GM21390 (cell line): ENCODE results near the gene ZDHHC11B.
"Not testable (repeated sequence)": the region's sequence is repeated elsewhere in the genome, so short reads cannot be mapped to it uniquely, and the experiment has no call there.

Experiments used
- ATAC-seq: cut with Tn5 transposase; IDR thresholded peaks from one replicate; pipeline ENCODE4 v1.9.1; 2021; ENCODE audit not compliant: unreplicated experiment

Gene ZDHHC11B, protein sequence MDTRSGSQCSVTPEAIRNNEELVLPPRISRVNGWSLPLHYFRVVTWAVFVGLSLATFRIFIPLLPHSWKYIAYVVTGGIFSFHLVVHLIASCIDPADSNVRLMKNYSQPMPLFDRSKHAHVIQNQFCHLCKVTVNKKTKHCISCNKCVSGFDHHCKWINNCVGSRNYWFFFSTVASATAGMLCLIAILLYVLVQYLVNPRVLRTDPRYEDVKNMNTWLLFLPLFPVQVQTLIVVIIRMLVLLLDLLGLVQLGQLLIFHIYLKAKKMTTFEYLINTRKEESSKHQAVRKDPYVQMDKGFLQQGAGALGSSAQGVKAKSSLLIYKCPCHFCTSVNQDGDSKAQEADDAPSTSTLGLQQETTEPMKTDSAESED

GRCh38 chr5:784428-785177, at the start of gene ZDHHC11B:
TSS of gene ZDHHC11B (minus strand) at chr5:784729. CDS start at chr5:766919, 17,810 bp downstream.
- peak; percentile 67 for ATAC-seq

DNA sequence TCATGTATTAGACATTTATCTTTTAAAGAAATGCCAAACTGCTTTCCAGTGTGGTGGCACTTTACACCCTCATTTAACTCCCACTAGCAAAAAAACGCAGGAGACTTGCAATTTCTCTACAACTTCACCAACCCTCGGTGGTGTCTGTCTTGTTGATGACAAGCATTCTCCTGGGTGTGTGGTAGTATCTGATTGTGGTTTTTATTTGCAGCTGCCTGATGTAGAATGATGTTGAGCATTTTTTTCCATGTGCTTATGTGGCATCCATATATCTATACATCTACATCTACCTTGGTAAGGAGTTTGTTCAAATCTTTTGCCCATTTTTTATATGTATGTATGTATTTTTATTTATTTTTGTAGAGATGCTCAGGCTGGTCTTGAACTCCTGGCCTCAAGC, 49.5 kb upstream of the ZDHHC11B start:
- not testable (repeated sequence) for ATAC-seq

DNA sequence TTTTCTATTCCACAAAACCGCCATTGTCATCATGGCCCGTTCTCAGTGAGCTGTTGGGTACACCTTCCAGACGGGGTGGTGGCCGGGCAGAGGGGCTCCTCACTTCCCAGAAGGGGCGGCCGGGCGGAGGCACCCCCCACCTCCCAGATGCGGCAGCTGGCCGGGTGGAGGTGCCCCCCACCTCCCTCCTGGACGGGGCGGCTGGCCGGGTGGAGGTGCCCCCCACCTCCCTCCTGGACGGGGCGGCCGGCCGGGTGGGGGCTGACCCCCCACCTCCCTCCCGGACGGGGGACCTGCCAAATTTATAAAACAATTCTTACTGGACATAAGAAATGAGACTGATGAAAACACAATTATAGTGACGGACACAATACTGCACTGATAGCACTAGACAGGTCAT, 43.7 kb upstream of the ZDHHC11B start:
- ATAC-seq: not testable (repeated sequence)

GRCh38 chr5:825544-825943, 41.0 kb upstream of the ZDHHC11B start:
- ATAC-seq: not testable (repeated sequence)

DNA sequence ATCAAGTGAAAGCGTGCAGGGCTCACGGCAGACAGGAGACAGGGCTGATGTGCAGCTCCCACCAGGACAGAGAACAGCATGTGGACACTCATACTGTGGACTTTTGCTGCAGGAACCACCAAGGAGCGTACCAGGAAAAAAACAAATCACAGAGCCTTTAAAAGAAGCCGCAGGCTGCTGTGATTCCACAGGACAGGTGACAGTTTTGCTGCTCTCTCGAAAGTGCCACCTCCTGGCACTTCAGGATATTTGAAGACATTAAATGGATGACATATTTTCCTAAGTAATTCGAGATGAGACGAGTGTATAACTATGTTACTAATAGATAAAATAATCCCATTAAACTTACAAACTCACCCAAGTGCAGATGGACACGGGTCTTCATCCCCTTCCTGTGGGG, 37.0 kb upstream of the ZDHHC11B start:
- ATAC-seq: no peak

DNA sequence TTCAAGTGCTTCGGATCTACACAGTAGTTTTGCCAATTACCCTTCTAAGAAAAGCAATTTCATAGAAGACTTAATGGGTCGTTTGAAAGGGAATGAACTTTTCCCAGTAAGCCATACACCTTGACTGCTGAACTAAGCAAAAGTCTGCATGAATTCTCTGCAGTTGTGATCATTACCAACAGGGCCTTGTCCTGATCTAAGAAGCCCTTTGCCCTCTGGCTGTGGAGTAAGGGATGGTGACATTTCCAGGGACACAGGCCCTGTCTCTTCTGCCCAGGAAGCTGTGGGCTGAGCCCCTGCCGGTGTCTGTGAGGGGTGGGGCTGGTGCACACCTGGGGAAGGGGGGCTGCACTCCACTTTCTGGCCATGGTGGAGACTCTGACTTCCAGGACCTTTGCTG, 35.7 kb upstream of the ZDHHC11B start:
- ATAC-seq: no peak

GRCh38 chr5:819078-819477, 34.5 kb upstream of the ZDHHC11B start:
- ATAC-seq: no peak

- no peak for ATAC-seq
These were observed 31.6 kb upstream of the ZDHHC11B start for GRCh38 chr5:816176-816575.

- ATAC-seq: no peak
These were observed 30.9 kb upstream of the ZDHHC11B start for GRCh38 chr5:815449-815848.

- not testable (repeated sequence) for ATAC-seq
These were observed 29.0 kb upstream of the ZDHHC11B start for GRCh38 chr5:813575-813974.

DNA sequence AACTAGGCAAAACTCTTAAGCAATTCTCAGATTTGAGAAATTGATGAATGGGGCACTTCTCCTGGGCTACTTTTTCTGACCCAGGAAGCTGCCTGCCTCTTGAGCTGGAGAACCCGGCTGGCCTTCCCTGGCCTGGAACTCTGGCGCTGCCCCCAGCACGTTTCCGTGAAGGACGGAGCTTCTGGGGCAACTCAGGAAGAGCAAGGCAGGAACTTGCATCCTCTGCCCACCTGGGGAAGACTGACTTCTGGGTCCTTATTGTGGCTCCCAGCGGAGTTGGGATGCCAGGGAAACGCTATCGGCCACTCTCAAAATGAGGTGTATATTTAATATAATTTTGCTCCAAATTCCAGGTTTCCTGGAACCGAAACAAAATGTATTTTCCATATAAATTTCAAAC, 26.9 kb upstream of the ZDHHC11B start:
- not testable (repeated sequence) for ATAC-seq

- ATAC-seq: not testable (repeated sequence)
These were observed 23.4 kb upstream of the ZDHHC11B start for GRCh38 chr5:807719-808514.

DNA sequence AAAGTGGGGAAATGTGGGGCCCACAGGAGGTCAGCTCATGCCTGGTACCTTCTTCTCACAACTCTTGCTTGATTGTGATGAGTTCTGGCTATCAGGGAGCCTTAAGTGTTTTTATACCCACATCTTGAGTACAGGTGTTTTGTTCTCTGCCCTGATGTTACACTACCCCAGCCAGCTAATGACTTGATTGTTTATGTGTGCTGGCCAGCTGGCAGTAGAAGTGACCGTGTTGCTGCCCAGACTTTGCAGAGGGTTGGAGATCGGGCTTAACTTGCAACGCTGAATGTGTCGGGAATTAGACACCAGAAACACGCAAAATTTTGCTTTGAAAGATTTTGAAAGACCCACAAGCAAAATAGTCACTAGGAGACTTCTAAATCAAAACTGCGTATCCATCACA, 16.9 kb upstream of the ZDHHC11B start:
- no peak for ATAC-seq

DNA sequence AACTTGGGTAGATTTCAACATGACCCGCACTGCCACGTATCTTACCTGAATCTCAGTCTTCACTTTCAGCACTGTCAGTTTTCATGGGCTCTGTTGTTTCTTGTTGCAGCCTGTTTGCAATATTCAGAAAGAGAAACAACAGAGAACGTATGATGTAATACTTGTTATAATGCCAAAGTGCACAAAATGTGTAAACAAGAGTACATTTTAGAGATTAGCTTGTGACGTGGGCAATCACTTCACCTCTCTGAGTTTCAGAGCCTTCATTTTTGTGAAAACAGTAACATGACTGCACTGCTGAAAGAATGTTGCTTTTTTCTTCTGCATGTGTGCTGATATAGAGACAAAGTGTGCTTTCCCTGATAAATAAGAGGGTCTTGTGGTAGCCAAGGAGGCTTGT, 16.5 kb upstream of the ZDHHC11B start:
- ATAC-seq: not testable (repeated sequence)

- not testable (repeated sequence) for ATAC-seq
These were observed 14.1 kb upstream of the ZDHHC11B start for GRCh38 chr5:798505-799138.

DNA sequence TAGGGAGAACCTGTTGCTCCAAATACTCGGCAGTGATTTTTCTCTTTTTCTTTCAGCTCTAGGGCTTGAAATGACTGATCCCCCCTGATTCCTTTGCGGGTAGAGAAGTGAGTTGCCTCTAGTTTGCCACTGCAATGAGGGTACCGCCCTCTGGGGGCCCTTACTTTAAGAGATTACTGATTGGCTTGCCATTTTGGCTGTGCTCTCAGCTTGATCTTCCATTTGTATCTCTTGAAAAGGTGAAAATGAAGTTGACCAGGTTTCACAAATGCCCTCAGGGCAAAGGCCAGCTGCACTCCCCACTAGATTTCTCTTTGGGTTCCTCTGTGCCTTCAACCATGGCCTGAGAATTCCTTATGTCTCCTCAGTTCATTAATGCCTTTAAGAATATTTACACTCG, 13.5 kb upstream of the ZDHHC11B start:
- not testable (repeated sequence) for ATAC-seq

- ATAC-seq: not testable (repeated sequence)
These were observed 11.3 kb upstream of the ZDHHC11B start for GRCh38 chr5:795873-796272.

DNA sequence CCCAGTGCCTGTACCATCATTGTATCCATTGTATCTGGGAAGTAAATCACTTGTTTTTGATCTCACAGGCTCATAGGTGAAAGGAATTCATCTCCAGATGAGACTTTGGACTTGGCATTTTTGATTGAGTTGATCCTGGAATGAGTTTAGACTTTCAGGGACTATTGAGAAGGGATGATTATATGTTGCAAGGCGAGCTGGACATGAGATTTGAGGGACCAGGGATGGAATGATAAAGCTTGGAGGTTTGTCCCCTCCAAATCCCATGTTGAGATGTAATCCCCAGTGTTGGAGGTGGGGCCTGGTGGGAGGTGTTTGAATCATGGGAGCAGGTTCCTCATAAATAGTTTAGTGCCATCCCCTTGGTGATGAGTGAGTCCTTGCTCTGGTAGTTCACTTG, 10.4 kb upstream of the ZDHHC11B start:
- not testable (repeated sequence) for ATAC-seq

GRCh38 chr5:788703-789102, 4.2 kb upstream of the ZDHHC11B start:
- ATAC-seq: not testable (repeated sequence)

DNA sequence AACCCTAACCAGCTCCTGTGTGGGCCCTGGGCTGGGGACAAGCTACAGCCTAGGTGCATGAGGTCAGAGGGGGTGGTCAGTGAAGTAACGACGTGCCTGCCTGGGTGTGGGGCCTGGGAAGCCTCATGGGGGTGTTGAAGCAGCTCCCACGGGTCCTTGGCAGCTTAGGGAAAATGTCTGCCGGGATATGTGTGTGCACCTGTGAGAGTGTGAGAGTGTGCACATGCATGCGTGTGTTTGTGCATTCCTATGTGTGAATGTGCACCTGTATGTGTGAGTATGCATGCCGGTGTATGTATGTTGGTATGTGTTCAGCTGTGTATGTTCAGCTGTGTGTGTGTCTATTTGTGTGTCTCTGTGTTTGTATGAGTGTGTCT, 3.3 kb upstream of the ZDHHC11B start:
- not testable (repeated sequence) for ATAC-seq
